HG03135 (cell line): ENCODE data around the gene SHISA5.
A peak's percentile ranks its signal among the peaks of the same experiment; 100 is the strongest.
"Not testable (repeated sequence)": the region's sequence is repeated elsewhere in the genome, so short reads cannot be mapped to it uniquely, and the experiment has no call there.

Experiments
- ATAC-seq: cut with Tn5 transposase; IDR thresholded peaks from one replicate; pipeline ENCODE4 v1.9.1; 2021; ENCODE audit warnings: mild to moderate bottlenecking, moderate library complexity; ENCODE audit not compliant: unreplicated experiment

SHISA5 gene

GRCh38 chr3:48478626-48479555, 25.1 kb downstream of the SHISA5 start:
- ATAC-seq, result no peak

- ATAC-seq, result no peak
Measured at GRCh38 chr3:48477959-48478520, 25.9 kb downstream of the SHISA5 start.

GRCh38 chr3:48476426-48477053, 27.4 kb downstream of the SHISA5 start:
- no peak for ATAC-seq

GRCh38 chr3:48475188-48475587, 28.8 kb downstream of the SHISA5 start:
- ATAC-seq, result no peak

GRCh38 chr3:48474619-48475018, 29.4 kb downstream of the SHISA5 start:
- ATAC-seq, result no peak

- ATAC-seq, result not testable (repeated sequence)
Measured at GRCh38 chr3:48474031-48474430, 29.9 kb downstream of the SHISA5 start.

- ATAC-seq, result no peak
Measured at GRCh38 chr3:48473617-48473952, 30.4 kb downstream of the SHISA5 start.

- peak; percentile 75 for ATAC-seq
Measured at GRCh38 chr3:48472923-48473616, 30.9 kb downstream of the SHISA5 start.

- ATAC-seq, result peak; percentile 20
Measured at GRCh38 chr3:48472673-48472922, 31.4 kb downstream of the SHISA5 start.

GRCh38 chr3:48470286-48470685, 33.7 kb downstream of the SHISA5 start:
- ATAC-seq, result no peak

GRCh38 chr3:48469046-48469915, 34.7 kb downstream of the SHISA5 start:
- no peak for ATAC-seq

GRCh38 chr3:48468329-48468731, 35.6 kb downstream of the SHISA5 start:
- no peak for ATAC-seq

GRCh38 chr3:48467473-48468267, 36.3 kb downstream of the SHISA5 start:
- no peak for ATAC-seq

GRCh38 chr3:48467110-48467454, 36.9 kb downstream of the SHISA5 start:
- no peak for ATAC-seq

GRCh38 chr3:48466386-48467109, 37.4 kb downstream of the SHISA5 start:
- no peak for ATAC-seq

GRCh38 chr3:48465531-48466378, 38.2 kb downstream of the SHISA5 start:
- ATAC-seq, result peak; percentile 73

- no peak for ATAC-seq
Measured at GRCh38 chr3:48465237-48465530, 38.8 kb downstream of the SHISA5 start.

GRCh38 chr3:48464713-48465221, 39.2 kb downstream of the SHISA5 start:
- no peak for ATAC-seq
